OCI-M2 (cell line): Measurements from ENCODE around the gene DUSP6.

Experiments used
- DNase-seq: peaks from one replicate; lab custom pipeline; 2025; ENCODE audit not compliant: unreplicated experiment; lab: John Stamatoyannopoulos, UW

The DUSP6 gene, protein sequence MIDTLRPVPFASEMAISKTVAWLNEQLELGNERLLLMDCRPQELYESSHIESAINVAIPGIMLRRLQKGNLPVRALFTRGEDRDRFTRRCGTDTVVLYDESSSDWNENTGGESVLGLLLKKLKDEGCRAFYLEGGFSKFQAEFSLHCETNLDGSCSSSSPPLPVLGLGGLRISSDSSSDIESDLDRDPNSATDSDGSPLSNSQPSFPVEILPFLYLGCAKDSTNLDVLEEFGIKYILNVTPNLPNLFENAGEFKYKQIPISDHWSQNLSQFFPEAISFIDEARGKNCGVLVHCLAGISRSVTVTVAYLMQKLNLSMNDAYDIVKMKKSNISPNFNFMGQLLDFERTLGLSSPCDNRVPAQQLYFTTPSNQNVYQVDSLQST

GRCh38 chr12:89352492-89353187, at the start of gene DUSP6:
DUSP6 (minus strand) TSS chr12:89352501; CDS start chr12:89352039, 462 bp downstream.
- peak; percentile 72 for DNase-seq

DNA sequence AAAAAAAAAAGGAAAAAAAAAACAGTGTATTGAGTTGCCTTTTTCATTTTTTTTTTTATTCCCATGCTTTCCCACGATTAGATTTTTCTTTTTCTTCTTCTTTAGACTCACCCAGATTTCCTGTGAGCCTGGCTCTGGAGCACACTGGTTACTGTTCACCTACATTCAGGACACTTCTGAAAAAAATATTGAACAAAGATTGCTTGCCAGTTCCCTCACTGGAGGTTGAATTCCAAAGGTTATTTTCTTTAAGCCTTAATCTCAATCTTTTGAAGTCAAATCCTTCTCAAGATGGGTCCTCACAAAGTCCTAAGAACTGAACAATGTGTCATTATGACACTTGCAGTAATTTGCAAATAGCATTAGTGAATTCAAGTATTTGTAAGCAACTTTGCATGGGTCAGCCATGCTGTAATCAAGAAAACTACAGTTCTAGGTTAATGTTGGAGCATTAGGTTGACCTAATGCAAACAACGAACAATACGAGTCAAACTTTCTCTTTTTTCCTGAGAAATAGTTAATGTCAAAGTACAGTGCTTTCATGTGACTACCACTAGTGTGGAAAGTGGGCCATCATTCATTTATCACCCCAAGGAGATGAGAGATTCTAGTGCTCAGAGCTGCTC, 49.2 kb upstream of the DUSP6 start:
- no peak for DNase-seq

GRCh38 chr12:89400415-89400814, 48.1 kb upstream of the DUSP6 start:
- DNase-seq: no peak

DNA sequence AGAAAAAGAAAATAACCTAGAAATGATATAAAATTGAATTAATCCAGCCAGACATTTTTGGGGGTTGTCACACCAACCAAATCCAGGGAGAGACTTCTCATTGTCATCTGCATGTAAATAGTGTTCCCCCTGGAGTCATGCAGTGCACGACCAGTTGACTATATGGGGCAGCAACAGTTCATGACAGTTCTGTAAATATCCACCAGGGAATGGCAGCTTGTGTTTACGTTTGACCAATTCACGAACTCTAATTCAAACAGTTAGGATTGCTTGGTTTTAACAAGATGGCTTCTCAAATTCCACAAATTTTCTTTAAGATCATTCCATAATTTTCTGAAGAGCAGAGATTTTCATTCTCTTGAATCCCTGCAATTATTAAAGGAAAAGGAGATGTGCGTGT, 43.4 kb upstream of the DUSP6 start:
- no peak for DNase-seq

DNA sequence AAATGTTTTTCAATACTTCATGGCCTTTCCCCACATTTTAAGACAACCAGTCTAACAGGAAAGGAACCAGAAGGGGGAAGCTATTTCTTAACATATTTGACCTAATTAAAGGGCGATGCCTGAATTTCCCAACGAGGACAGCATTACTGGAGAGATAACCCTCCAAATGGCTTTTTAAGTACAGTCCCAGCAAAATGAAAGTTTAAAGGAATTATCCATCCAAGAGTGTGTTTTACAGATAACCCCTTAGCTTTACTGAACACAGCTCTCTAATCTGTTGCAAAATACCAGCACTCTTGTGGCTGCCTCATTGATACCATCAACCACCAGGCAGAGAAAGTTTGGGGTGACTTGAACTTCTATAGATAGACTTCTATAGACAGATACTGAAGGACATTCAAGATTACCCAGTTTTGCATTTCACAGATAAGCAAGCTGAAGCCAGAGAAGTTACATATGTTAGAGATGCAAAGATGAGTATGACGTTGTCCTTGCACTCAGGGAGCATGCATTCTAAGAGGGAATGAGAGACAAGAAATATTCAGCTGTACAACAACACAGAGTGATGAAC, 41.3 kb upstream of the DUSP6 start:
- DNase-seq: no peak

- no peak for DNase-seq
Observed at GRCh38 chr12:89392391-89392790, 40.1 kb upstream of the DUSP6 start.

DNA sequence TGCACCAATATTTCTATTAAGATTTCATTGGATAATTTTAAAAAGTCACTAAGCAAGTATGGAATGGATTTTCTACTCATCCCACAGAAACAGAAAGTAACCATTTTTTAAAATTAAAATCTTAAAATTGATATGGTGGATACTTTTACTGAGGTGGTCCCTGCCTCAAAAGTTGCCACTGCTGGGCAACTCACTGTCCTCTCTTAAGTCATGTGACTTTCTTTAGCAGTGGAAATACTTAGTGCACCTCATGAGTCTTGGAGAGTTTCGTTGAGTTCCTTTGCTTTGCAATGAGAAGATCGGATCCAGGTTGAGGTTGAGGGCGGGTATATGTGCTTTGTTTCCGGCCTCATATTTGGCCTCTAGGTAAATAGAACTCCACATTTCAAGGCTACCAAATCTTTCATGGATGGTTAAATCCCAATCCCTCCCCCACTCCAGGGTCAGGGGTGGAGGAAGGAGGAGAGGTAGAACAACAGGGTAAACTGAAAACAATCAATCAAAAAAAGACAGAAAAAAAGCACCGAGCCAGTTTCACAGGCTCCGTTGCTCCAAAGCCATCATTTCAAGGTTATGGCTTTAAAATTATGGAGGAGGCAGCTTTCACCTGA, 39.5 kb upstream of the DUSP6 start:
- DNase-seq: no peak

GRCh38 chr12:89390802-89391673, 38.7 kb upstream of the DUSP6 start:
- DNase-seq: no peak

DNA sequence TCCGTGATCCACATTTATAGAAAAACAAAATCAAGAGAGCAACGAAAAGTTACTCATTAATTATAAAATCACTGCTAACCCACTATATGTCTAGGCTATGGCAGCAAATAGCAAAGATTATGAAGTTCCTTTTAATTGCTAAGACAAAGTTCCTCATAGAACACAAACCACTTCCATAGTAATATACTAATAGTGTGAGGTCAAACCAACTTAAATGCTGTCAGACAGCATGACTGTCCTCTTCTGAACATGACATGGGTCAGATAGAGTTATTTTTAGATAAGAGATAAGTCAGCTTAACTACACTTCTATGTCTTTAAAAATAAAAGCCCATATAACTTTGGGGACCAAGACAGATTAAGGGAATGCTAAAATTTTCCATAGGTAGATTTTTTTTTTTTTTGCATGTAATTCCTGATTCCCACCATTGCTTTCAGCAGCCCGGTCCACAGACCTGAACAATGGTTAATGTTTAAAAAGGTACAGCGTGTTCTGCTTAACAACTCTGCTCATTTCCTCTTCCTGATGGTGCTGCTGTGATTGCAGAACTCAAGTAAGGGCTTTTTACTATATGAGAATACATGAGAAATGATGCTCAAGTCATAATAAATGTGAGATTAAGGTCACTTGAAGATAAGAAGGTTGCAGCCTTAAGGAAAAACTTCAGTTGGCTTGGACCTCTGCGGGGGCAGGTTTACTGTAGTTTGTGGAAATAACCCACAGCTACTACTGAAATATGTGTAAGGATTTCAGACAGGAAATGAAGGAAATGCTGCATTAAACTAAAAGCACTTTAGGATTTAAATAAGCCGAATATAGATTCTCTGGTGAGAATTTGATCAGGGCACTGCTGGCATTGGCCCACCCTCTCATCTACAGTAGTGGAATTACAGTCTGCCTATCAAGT, 37.7 kb upstream of the DUSP6 start:
- no peak for DNase-seq

DNA sequence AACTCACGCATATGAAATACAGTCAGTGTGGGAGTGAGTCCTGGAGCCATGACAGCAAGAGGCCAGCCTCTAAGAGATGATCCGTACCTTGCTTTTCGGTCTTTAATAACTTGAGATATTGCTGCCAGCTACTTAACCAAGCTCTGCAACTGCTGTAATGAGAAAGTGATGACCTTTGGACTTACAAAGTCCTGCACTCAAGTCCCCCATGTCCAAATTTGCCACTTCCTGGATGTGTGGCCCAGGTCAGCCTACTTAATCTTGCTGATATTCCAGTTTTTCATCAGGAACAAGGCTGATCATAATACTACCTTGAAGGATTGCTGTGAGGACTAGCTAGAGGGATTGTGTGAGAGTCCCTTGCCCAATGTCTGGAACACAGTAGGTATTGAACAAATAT, 33.8 kb upstream of the DUSP6 start:
- no peak for DNase-seq

DNA sequence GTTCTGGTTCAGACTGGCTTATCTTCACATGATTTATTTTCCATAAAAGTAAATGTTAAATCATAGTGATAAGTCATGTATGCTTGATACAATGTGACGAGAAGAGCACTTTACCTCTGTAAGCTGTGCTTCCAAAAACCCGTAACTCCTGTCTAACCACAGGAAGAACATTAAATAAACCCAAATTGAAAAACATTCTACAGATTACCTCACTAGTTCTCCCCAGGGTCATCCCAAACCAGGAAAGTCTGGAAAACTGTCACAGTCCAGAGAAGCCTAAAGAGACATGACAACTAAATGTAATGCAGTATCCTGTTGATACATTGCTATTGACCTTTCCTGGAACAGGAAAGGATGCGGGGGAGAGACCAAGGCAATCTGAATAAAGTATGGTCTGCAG, 32.5 kb upstream of the DUSP6 start:
- DNase-seq: no peak

DNA sequence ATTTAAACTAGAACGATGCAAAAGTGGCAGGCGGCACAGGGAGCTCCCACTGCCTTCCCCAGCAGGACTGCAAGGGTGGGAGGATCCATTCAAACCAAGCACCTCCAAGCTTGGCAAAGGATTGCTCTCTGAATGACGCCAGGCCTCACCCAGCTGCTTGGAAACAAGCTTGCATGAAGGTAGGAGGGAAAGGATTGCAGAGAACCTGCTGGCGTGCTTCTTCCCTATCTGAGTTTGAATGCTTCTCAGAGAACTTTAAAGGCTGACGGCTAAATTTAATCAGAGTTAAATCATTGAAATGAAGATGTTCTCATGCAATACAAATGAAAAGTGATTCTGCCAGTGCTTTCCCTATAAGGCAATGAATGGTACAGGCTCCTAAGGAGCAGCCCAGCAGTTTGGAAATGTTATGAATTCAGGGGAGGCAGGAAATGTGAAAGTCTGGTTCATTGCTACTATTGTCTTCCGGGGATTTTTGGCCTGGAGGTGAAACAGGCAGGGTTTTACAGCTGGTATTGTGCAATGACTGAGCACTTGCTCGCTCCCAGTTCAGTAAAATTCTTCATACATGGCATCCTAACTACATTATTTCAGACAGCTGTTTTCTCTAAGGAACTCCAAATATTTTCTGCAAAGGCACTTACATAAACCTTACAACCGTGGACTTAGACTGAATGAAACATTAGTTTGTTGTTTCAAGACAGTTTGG, 31.9 kb upstream of the DUSP6 start:
- no peak for DNase-seq

GRCh38 chr12:89383235-89384049, 31.1 kb upstream of the DUSP6 start:
- DNase-seq: no peak

DNA sequence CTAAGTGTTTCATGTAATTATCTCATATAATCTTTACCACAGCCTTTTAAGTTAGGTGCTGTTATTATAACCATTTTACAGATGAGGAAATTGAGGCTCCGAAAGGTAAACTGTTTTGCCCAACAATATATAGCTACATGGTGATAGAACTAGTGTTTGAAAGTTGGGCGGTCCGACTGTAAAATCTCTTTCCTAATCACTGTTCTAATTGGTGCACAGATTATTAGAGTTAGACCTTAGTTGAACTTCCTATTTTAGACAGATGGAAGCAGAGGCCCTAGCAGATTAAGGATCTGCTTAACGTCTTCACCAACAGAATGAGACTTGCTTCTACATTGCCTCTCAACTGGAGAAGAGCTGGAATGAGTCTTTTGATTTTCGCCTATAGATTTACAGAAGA, 30.0 kb upstream of the DUSP6 start:
- no peak for DNase-seq

- DNase-seq: no peak
Observed at GRCh38 chr12:89379839-89380467, 27.7 kb upstream of the DUSP6 start.

DNA sequence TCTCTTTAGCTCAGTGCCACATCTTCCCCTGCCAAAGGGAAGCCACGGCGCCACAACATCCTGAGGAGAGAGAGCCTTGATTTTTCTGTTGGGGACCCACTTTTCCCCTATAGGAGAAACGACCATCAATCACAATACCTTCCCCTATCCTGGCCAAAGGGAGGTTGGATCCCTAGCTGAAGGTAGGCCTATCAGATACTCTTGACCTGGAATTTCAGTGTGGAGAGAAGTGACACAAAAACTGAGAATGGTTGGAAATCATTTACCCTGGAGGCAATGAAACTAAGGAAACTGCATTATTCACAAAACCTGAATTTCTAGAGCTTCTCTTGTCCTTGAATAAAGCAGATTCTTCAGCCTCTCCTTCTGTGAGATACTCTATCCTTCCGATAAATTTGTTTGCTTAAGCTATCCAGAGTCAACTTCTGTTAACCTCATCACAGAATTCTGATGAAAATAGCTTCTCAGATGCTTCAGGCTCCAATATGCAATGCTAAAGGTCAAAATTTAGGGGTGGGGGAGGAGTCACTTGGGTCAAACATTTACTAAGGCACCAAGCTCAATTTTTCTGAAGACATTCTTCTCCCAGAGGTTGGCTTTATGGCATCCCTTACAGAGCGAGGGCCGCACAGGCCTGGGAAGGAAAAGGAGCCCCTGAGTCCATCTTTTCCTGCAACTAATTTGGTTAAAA, 27.0 kb upstream of the DUSP6 start:
- no peak for DNase-seq

DNA sequence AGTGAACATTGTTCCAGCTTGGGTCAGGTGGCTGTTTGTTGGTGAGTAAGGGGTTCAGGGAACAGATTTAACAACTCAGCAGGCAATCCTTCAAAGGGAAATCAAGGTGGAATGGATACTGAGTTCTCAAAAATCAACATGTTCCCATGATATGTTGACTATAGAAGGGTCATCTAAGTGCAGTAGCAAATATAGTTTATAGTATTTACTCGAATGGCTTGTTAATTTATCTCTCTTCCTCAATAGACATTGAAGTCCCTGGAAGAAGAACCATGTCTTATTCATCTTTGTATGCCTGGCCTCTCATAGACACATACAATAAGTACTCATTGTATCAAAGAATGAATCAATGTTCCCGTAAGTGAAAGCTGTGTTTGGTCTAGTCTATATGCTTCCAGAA, 24.5 kb upstream of the DUSP6 start:
- no peak for DNase-seq
